Right cardiac atrium (tissue), 5 donors: ENCODE measurements around the gene PMS1. TPM values are rescaled to one million over a fixed set of nuclear protein-coding genes. Genes with fewer than 3 reads are reported as not detected.
"Not testable (repeated sequence)": the region's sequence is repeated elsewhere in the genome, so short reads cannot be mapped to it uniquely, and the experiment has no call there.

ENCODE experiments used
- ATAC-seq, 2 donors: fragments of 200-7000 bp; cut with Tn5 transposase; one replicate each; pipeline versions ENCODE4 v1.8.0 to v1.9.1; 2020; ENCODE audit warnings: moderate library complexity in 2 of 2, mild to moderate bottlenecking in 1 of 2
- DNase-seq, 3 donors: peaks; one replicate each; pipeline ENCODE4 v3.0.0-alpha.2; 2020
- H3K27ac ChIP-seq: one replicate; pipeline ENCODE4 v1.5.1; 2013; ENCODE audit warnings: mild to moderate bottlenecking, low read length, control low read depth, moderate library complexity
- H3K27me3 ChIP-seq: one replicate; pipeline ENCODE4 v1.6.1; 2013; ENCODE audit not compliant: control insufficient read depth, insufficient read depth
- H3K4me1 ChIP-seq: one replicate; pipeline ENCODE4 v1.6.1; 2013; ENCODE audit warnings: low read length; ENCODE audit not compliant: control insufficient read depth, insufficient read depth
- H3K4me3 ChIP-seq: one replicate; pipeline ENCODE4 v1.5.1; 2013; ENCODE audit warnings: low read length, control low read depth
- H3K9me3 ChIP-seq: one replicate; pipeline ENCODE4 v1.6.1; 2013; ENCODE audit warnings: low read length; ENCODE audit not compliant: control insufficient read depth
- WGBS: extraction: QIAGEN DNeasy Blood & Tissue Kit; methylation state at CpG from one replicate; pipeline ENCODE4 v1.1.7; 2013; 5-methylcytosine and 5-hydroxymethylcytosine counted together
- intact Hi-C, 4 donors: fragments of 100-400 bp; cut with DNase I; formaldehyde crosslinking; loops; one replicate each; pipeline versions ENCODE4 v1.11.0 to v1.14.0; 2022 to 2023
- polyA plus RNA-seq: library from polyadenylated mRNA; stranded (reverse); fragments of 200-250 nt; gene quantifications from one replicate; pipeline ENCODE4 v1.2.3, GENCODE V29; 2013
- total RNA-seq, 4 donors: library from RNA; stranded (reverse); fragmentation: NEBNext Ultra II Directional; extraction: Animal tissue kit (Norgen Biotek cat#: 25700); gene quantifications; one replicate each; pipeline ENCODE4 v1.2.1, GENCODE V29; 2021
- donor health status: healthy with polysubstance abuse.
- donor health status: DM: no; HTN: yes; CAD: no.
- donor health status: DM: no; HTN: no; CAD: no.
- donor health status: DM: no; HTN: yes; CAD: no; lungs with severe emphysema.
- donor health status: DM: yes; HTN: yes; CAD: no.

PMS1 gene
- total and polyA plus RNA-seq, 5 donors: 7.3 to 20.8 (median 16.4) TPM

DNA sequence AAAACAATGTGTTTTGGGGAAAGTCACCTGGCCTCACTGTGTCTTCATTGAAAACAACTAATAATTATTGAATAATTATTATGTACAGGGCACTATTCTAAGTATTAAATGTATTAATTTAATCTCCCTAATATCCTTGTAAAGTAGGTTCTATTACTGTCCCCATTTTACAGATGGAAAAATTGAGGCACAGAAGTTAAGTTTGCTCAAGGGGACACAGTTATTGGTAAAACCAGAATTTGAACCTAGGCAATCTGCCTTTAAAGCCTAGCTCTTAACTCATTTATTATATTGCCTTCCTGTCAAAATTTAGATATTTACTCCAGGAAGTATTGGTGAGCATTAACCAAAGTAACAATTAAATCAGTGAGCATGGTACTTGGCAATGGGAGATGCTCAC is 84.6 kb downstream of the PMS1 start:
- DNase-seq (no peak), ATAC-seq (no peak)
- H3K4me3 ChIP-seq: no peak overlapping the region

DNA sequence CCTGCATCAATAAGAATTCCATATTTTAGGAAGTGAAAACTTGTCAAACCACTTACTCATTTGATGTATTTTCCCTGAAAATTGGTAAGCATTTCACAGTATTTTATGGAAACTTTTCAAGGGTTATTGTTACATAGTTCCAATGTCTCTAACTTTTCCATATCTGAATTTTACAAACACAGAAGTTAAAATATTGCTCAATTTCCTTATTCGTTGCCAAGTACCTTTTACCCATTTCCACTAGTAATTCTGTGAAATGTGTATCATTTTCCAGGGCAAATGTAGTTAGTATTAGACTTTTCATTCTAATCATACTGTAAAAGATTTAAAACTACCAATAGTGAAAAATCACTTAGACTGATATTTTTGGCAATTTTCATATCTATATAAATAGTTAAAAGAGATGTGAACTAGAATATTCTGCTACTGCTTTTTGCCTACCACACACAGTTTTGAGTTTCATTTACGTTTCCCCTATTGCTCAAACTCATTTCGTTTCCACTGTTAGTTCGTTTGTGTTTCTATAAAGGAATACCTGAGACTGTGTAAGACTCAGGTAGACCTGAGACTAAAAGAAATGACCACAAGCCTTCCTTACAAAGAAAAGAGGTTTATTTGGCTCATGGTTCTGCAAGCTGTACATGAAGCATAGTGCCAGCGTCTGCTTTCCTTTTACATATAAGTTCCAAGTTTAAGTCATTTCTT is 86.3 kb downstream of the PMS1 start:
- WGBS: 84% methylated on average over 5 of the region's 5 CpGs
- ATAC-seq: no peak
- intact Hi-C loops: no loop called here
- Histone ChIP-seq H3K27me3 (no peaks in the 10 kb centered on the region), H3K4me1 (no peaks in the 10 kb centered on the region), H3K9me3 (no peaks in the 10 kb centered on the region), H3K27ac (no peak overlapping the region), H3K4me3 (no peak overlapping the region)
- no peak for DNase-seq

More for the DNA sequence above, 84.6 kb downstream of the PMS1 start:
- intact Hi-C loops: no loop called here
- H3K27me3 ChIP-seq: no peaks in the 10 kb centered on the region
- H3K27ac ChIP-seq: no peak overlapping the region
- H3K9me3 ChIP-seq: no peaks in the 10 kb centered on the region
- H3K4me1 ChIP-seq: no peaks in the 10 kb centered on the region

DNA sequence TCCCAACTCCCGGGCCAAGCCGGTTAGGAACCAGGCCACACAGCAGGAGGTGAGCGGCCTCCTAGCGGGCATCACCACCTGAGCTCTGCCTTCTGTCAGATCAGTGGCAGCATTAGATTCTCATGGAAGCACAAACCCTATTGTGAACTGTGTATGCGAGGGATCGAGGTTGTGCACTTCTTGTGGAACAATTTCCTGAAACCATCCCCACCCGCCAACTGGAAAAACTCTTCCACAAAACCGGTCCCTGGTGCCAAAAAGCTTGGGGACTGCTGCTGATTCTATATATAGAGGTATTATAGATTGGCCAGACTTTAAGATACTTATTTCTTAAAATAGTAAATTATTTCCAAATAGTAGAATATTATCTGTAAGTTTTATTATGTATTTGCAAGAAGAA is 89.4 kb downstream of the PMS1 start:
- Histone ChIP-seq H3K4me1 (no peaks in the 10 kb centered on the region), H3K4me3 (no peak overlapping the region), H3K9me3 (no peaks in the 10 kb centered on the region), H3K27me3 (no peaks in the 10 kb centered on the region), H3K27ac (no peak overlapping the region)
- WGBS: 90% methylated on average over 8 of the region's 8 CpGs
- no peak for DNase-seq
- intact Hi-C loops: no loop called here
- no peak for ATAC-seq

DNA sequence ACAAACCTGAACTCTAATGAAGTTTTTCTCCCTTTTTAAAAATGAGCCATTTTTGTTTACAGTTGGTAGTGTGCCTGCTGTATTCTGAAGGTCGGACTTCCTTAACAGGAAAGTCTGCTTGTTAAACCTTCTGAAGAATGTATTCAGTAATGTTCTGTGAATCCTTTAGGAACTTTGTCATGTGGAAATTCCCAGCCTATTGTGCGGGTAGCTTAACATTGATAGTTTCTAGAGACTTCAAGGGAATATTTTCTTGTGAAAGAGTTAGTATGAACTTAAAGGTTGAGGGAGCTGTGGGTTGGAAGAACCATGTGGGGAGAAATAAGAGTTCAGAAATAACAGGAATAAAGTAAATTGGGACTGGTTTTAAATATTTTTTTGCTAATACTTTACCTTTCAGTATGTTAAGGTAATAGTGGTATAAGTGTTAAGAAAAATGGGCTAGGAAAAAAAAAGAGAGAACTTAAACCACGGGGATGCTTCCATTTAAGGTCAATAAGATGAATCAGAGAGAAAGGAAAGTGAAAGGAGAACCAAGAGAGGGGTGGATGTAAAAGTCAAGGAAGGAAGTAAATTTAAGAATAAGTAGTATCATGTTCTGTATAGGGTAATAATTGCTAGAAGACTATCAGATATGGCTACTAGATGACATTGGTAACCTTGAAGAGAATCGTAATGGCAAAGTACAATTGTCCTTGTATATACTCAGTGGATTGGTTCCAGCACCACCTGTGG is 90.5 kb downstream of the PMS1 start:
- 92% methylated on average over 4 of the region's 4 CpGs for WGBS
- Histone ChIP-seq H3K27me3 (no peaks in the 10 kb centered on the region), H3K4me1 (no peaks in the 10 kb centered on the region), H3K9me3 (no peaks in the 10 kb centered on the region), H3K4me3 (no peak overlapping the region), H3K27ac (no peak overlapping the region)
- intact Hi-C loops: no loop called here
- no peak for ATAC-seq
- no peak for DNase-seq

DNA sequence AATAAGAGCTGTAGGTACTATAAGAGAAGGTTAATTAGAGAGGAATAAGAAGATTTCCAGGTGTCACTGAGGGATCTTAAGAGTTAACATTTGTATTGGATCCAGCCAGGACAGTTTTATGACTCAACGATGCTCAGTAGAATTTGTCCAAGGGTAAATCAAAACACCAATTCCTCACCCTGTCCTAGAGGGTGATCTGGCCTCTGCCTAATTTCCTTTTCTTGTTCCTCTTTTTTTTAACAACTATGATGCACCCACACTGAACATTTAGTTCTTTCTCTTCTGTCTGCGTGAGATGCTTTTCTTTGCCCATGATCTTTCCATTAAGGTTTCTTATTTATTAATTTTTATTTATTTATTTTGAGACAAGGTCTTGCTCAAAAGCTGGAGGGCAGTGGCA is 92.0 kb downstream of the PMS1 start:
- intact Hi-C loops: no loop called here

DNA sequence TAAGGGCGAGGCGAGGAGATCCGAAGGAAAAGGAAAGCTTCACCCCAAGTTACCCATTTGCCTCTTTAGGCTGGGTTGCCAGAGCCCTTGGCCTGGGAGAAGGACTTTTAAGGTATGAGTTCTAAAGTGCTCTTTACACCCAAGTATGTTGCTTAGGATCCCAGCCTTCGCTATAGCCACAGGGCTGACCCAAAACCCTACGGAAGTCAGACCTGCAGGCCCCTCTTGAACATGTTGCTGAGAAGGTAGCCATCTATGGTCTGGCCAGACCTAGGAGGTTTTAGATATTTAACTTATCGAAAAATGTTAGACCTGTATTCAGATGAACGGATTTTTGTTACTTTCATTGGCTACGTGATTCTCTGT is 95.4 kb downstream of the PMS1 start:
- no peaks in the 10 kb centered on the region for H3K27me3 ChIP-seq
- DNase-seq (no peak), ATAC-seq (no peak)
- H3K27ac ChIP-seq: no peak overlapping the region
- H3K4me3 ChIP-seq: no peak overlapping the region
- intact Hi-C loops: no loop called here
- H3K4me1 ChIP-seq: no peaks in the 10 kb centered on the region
- 91% methylated on average over 8 of the region's 8 CpGs for WGBS
- H3K9me3 ChIP-seq: no peaks in the 10 kb centered on the region

More for the DNA sequence above, 92.0 kb downstream of the PMS1 start:
- Histone ChIP-seq H3K4me3 (no peak overlapping the region), H3K9me3 (no peaks in the 10 kb centered on the region), H3K4me1 (no peaks in the 10 kb centered on the region), H3K27me3 (no peaks in the 10 kb centered on the region), H3K27ac (no peak overlapping the region)
- DNase-seq (no peak), ATAC-seq (no peak)
- WGBS: 77% methylated on average over 2 of the region's 2 CpGs

DNA sequence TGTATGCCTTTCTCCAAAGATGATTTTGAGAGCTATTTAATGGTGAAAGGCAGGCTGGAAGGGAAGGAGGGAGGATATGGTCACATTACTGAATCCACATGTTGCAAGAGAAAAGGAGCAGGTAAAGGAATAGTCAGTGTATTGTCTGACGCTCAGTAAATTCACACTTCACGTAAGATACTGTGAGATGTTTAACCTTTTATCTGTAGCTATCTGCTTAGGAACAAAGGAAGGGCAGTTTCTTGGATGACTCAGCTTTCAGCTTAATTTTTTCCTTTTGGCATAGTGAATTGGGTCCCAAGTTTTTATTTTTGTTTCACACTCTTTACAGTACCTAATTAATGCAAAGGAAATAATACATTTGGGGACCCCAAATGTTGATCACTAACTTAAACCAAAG is 96.2 kb downstream of the PMS1 start:
- no peak overlapping the region for H3K27ac ChIP-seq
- DNase-seq (no peak), ATAC-seq (no peak)
- intact Hi-C loops: no loop called here
- no peaks in the 10 kb centered on the region for H3K4me1 ChIP-seq
- 40% methylated on average over 2 of the region's 2 CpGs for WGBS
- H3K9me3 ChIP-seq: no peaks in the 10 kb centered on the region
- no peaks in the 10 kb centered on the region for H3K27me3 ChIP-seq
- H3K4me3 ChIP-seq: no peak overlapping the region

DNA sequence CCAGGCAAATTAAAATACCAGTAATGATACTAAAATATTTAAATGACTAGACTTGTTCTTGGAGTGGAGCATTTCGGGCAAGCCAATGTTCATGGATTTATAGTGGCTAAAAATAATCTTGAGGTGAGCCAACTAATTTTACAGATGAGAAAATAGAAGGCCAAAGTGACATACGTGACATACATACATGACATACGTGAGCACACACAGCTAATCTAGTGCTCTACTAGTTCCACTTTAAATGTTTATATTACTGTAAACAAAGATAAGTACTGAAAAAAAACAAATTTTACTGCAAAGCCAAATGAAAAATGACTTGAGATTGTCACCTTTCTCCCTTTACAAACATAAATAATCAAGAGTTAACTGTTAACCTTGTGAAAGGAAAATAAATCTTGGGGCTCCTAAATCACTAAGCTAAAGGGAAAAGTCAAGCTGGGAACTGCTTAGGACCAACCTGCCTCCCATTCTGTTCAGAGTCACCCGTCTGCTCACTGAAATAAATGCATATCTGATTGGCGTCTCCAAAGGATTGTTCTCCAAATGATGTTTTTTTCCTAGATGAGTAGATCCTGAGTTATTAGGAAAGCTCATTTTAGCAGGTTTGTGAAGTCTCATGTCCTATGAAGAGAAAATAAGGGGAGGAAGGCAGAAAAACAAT is 96.7 kb downstream of the PMS1 start:
- ATAC-seq (no peak), DNase-seq (no peak)
- H3K9me3 ChIP-seq: no peaks in the 10 kb centered on the region
- no peak overlapping the region for H3K27ac ChIP-seq
- H3K4me3 ChIP-seq: no peak overlapping the region
- intact Hi-C loops: no loop called here
- no peaks in the 10 kb centered on the region for H3K27me3 ChIP-seq
- H3K4me1 ChIP-seq: no peaks in the 10 kb centered on the region
- 62% methylated on average over 5 of the region's 5 CpGs for WGBS

DNA sequence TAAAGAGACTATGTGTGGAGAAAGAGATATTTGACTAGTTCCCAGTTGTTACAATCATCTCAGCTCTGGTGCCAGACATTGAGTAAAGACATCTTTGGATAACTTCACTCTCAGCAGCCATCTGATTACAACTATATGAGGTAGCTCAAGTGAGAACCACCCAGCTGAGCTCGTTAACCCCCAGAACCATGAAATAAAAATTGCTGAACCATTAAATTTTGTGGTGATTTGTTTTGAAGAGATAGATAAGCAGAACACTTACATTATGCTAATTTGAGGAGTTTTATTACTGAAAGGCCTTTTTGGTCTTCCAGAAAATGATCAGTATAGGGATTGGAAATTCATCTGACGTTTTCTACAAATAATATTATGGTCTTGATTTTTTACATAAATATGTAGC is 101.1 kb downstream of the PMS1 start:
- Histone ChIP-seq H3K27me3 (no peaks in the 10 kb centered on the region), H3K4me3 (no peak overlapping the region), H3K4me1 (no peaks in the 10 kb centered on the region), H3K9me3 (no peaks in the 10 kb centered on the region), H3K27ac (no peak overlapping the region)
- 70% methylated on average over 2 of the region's 2 CpGs for WGBS
- DNase-seq (no peak), ATAC-seq (no peak)
- intact Hi-C loops: no loop called here

DNA sequence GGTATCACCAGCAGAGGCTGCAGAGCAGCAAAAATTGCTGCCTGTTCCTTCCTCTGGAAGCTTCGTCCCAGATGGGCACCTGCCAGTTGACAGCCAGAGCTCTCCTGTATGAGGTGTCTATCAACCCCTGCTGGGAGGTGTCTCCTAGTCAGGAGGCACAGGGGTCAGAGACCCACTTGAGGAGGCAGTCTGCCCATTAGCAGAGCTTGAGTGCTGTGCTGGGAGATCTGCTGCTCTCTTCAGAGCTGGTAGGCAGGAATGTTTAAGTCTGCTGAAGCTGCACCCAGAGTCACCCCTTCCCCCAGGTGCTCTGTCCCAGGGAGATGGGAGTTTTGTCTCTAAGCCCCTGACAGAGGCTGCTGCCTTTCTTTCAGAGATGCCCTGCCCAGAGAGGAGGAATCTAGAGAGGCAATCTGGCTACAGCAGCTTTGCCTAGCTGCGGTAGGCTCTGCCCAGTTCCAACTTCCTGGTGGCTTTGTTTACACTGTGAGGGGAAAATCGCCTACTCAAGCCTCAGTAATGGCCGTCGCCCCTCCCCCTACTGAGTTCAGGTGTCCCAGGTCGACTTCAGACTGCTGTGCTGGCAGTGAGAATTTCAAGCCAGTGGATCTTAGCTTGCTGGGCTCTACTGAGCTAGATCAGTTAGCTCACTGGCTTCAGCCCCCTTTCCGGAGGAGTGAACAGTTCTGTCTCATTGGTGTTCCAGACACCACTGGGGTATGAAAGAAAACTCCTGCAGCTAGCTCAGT is 108.5 kb downstream of the PMS1 start:
- H3K9me3 ChIP-seq, intact Hi-C loops, H3K27ac ChIP-seq, H3K4me1 ChIP-seq, ATAC-seq, DNase-seq, H3K4me3 ChIP-seq, H3K27me3 ChIP-seq: not testable (repeated sequence)
- WGBS: 73% methylated on average over 7 of the region's 7 CpGs

DNA sequence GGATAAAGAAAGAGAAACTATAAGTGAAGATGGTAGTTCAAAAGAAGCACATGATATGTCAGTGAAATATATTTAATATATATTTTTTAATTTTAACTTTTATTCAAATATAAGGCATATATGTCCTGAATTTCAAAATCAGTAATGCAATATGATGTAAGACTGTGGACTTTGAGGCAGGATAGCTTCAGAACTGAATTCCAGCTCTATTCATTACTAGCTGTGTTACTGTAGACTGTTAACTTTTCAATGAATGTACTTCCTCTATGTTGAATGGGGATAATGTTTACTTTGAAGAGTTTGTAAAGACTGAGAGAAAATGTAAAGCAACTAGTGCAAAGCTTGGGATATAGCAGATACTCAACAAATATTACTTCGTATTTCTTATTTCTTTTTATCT is 112.6 kb downstream of the PMS1 start:
- no peak for ATAC-seq
- WGBS: 74% methylated on average over 1 of the region's 1 CpG
- DNase-seq: no peak

More for the DNA sequence above, 112.6 kb downstream of the PMS1 start:
- Histone ChIP-seq H3K4me3 (no peak overlapping the region), H3K27me3 (no peaks in the 10 kb centered on the region), H3K27ac (no peak overlapping the region), H3K4me1 (no peaks in the 10 kb centered on the region), H3K9me3 (no peaks in the 10 kb centered on the region)
- intact Hi-C loops: no loop called here
